Skeletal muscle tissue (tissue), 4 donors: ENCODE data around the gene SEC31A. TPM values are rescaled to one million over a fixed set of nuclear protein-coding genes. Genes with fewer than 3 reads are reported as not detected.

Experiments used
- H3K27ac ChIP-seq: one replicate; pipeline ENCODE4 v1.7.0; 2013; ENCODE audit warnings: mild to moderate bottlenecking, low read depth, low read length, inconsistent platforms
- H3K27me3 ChIP-seq, 3 donors: one replicate each; pipeline ENCODE4 v1.7.0; 2013; ENCODE audit warnings: low read length in 3 of 3; ENCODE audit not compliant: control insufficient read depth in 3 of 3, insufficient read depth in 3 of 3
- H3K36me3 ChIP-seq, 3 donors: one replicate each; pipeline ENCODE4 v1.7.0; 2013; ENCODE audit warnings: low read length in 3 of 3; ENCODE audit not compliant: control insufficient read depth in 3 of 3, insufficient read depth in 3 of 3
- H3K4me1 ChIP-seq, 3 donors: one replicate each; pipeline ENCODE4 v1.7.0; 2013; ENCODE audit warnings: low read length in 3 of 3, mild to moderate bottlenecking in 3 of 3; ENCODE audit not compliant: control insufficient read depth in 3 of 3, insufficient read depth in 3 of 3
- H3K4me3 ChIP-seq, 3 donors: one replicate each; pipeline ENCODE4 v1.7.0; 2013; ENCODE audit warnings: low read length in 3 of 3
- H3K9ac ChIP-seq, 3 donors: one replicate each; pipeline ENCODE4 v1.7.0; 2013; ENCODE audit warnings: low read length in 3 of 3, mild to moderate bottlenecking in 3 of 3, moderate library complexity in 2 of 3, low read depth in 1 of 3
- H3K9me3 ChIP-seq, 3 donors: one replicate each; pipeline ENCODE4 v1.7.0; 2013; ENCODE audit warnings: low read length in 3 of 3; ENCODE audit not compliant: control insufficient read depth in 3 of 3
- total RNA-seq: library from RNA; depleted of rRNA; stranded (reverse); fragments of >200 nt; gene quantifications from one replicate; pipeline ENCODE4 v1.2.3, GENCODE V29; 2014
- donor health status: Osteomylitis.

SEC31A gene
- total RNA-seq, 1 donor from 2014 or later: 229 TPM

- no peak overlapping the region for H3K27ac ChIP-seq
- no peak overlapping the region for H3K9ac ChIP-seq
Measured at GRCh38 chr4:82785611-82786400, 105.1 kb downstream of the SEC31A start.

GRCh38 chr4:82784681-82785610 lies 106.0 kb downstream of the SEC31A start:
- Histone ChIP-seq H3K4me3 (no peak overlapping the region), H3K27me3 (peaks cover 0 to 2% (median 0%) of the 10 kb centered on the region in 3 donors), H3K4me1 (peaks cover 0 to 8% (median 0%) of the 10 kb centered on the region in 3 donors)

More at GRCh38 chr4:82785611-82786400, 105.1 kb downstream of the SEC31A start:
- Histone ChIP-seq H3K27me3 (peaks cover 0 to 2% (median 0%) of the 10 kb centered on the region in 3 donors), H3K4me1 (peaks cover 0 to 3% (median 0%) of the 10 kb centered on the region in 3 donors), H3K4me3 (no peak overlapping the region), H3K36me3 (no peaks in the 10 kb centered on the region), H3K9me3 (no peaks in the 10 kb centered on the region)

GRCh38 chr4:82782626-82783345 lies 108.2 kb downstream of the SEC31A start:
- no peak overlapping the region for H3K4me3 ChIP-seq
- no peak overlapping the region for H3K9ac ChIP-seq
- H3K4me1 ChIP-seq: peaks cover 0 to 8% (median 0%) of the 10 kb centered on the region in 3 donors
- H3K27me3 ChIP-seq: no peaks in the 10 kb centered on the region
- no peaks in the 10 kb centered on the region for H3K9me3 ChIP-seq
- no peak overlapping the region for H3K27ac ChIP-seq
- H3K36me3 ChIP-seq: no peaks in the 10 kb centered on the region

More at GRCh38 chr4:82784681-82785610, 106.0 kb downstream of the SEC31A start:
- Histone ChIP-seq H3K9ac (no peak overlapping the region), H3K9me3 (no peaks in the 10 kb centered on the region), H3K27ac (no peak overlapping the region), H3K36me3 (no peaks in the 10 kb centered on the region)

- H3K4me3 ChIP-seq: no peak overlapping the region
- no peaks in the 10 kb centered on the region for H3K27me3 ChIP-seq
- H3K36me3 ChIP-seq: no peaks in the 10 kb centered on the region
- H3K4me1 ChIP-seq: peaks cover 0 to 8% (median 0%) of the 10 kb centered on the region in 3 donors
- no peaks in the 10 kb centered on the region for H3K9me3 ChIP-seq
- H3K27ac ChIP-seq: no peak overlapping the region
- H3K9ac ChIP-seq: no peak overlapping the region
Measured at GRCh38 chr4:82780752-82781231, 110.2 kb downstream of the SEC31A start.

GRCh38 chr4:82780170-82780751 lies 110.7 kb downstream of the SEC31A start:
- no peaks in the 10 kb centered on the region for H3K27me3 ChIP-seq
- H3K9ac ChIP-seq: no peak overlapping the region
- H3K36me3 ChIP-seq: no peaks in the 10 kb centered on the region
- no peaks in the 10 kb centered on the region for H3K9me3 ChIP-seq
- no peak overlapping the region for H3K4me3 ChIP-seq
- peaks cover 0 to 8% (median 0%) of the 10 kb centered on the region in 3 donors for H3K4me1 ChIP-seq
- no peak overlapping the region for H3K27ac ChIP-seq

GRCh38 chr4:82779032-82779431 lies 111.9 kb downstream of the SEC31A start:
- Histone ChIP-seq H3K4me1 (peaks cover 0 to 5% (median 0%) of the 10 kb centered on the region in 3 donors), H3K9ac (no peak overlapping the region), H3K27me3 (no peaks in the 10 kb centered on the region), H3K36me3 (no peaks in the 10 kb centered on the region), H3K27ac (no peak overlapping the region), H3K9me3 (no peaks in the 10 kb centered on the region), H3K4me3 (no peak overlapping the region)

GRCh38 chr4:82777857-82778525 lies 113.0 kb downstream of the SEC31A start:
- Histone ChIP-seq H3K36me3 (no peaks in the 10 kb centered on the region), H3K9me3 (no peaks in the 10 kb centered on the region), H3K9ac (no peak overlapping the region), H3K27me3 (no peaks in the 10 kb centered on the region), H3K4me1 (peaks cover 0 to 5% (median 0%) of the 10 kb centered on the region in 3 donors), H3K4me3 (no peak overlapping the region), H3K27ac (no peak overlapping the region)

GRCh38 chr4:82776925-82777542 lies 113.9 kb downstream of the SEC31A start:
- Histone ChIP-seq H3K4me3 (no peak overlapping the region), H3K9ac (no peak overlapping the region), H3K27ac (no peak overlapping the region), H3K27me3 (no peaks in the 10 kb centered on the region), H3K9me3 (no peaks in the 10 kb centered on the region), H3K36me3 (no peaks in the 10 kb centered on the region), H3K4me1 (peaks cover 0 to 5% (median 0%) of the 10 kb centered on the region in 3 donors)
